NCI-H187 (cell line): ENCODE results near the gene C2orf15.
A peak's percentile ranks its signal among the peaks of the same experiment; 100 is the strongest.
"Not testable (repeated sequence)": the region's sequence is repeated elsewhere in the genome, so short reads cannot be mapped to it uniquely, and the experiment has no call there.

Experiments
- DNase-seq, 2 experiments: peaks; one replicate each; lab custom pipeline; 2025; lab: John Stamatoyannopoulos, UW

C2orf15 gene

GRCh38 chr2:99141110-99142108 is at the start of gene C2orf15:
C2orf15 (plus strand) TSS chr2:99141707; CDS start chr2:99150559, 8,852 bp downstream.
- peak; percentile 98 for DNase-seq

- no peak for DNase-seq
These were observed 44.8 kb upstream of the C2orf15 start for GRCh38 chr2:99096728-99097127.

- DNase-seq = no peak
These were observed 39.8 kb upstream of the C2orf15 start for GRCh38 chr2:99101697-99102096.

- DNase-seq = no peak
These were observed 37.5 kb upstream of the C2orf15 start for GRCh38 chr2:99104006-99104405.

- no peak for DNase-seq
These were observed 34.6 kb upstream of the C2orf15 start for GRCh38 chr2:99106913-99107312.

- no peak for DNase-seq
These were observed 30.3 kb upstream of the C2orf15 start for GRCh38 chr2:99111236-99111635.

- no peak for DNase-seq
These were observed 29.6 kb upstream of the C2orf15 start for GRCh38 chr2:99111945-99112344.

- no peak for DNase-seq
These were observed 28.9 kb upstream of the C2orf15 start for GRCh38 chr2:99112617-99113016.

- no peak for DNase-seq
These were observed 13.5 kb upstream of the C2orf15 start for GRCh38 chr2:99127981-99128380.

GRCh38 chr2:99135044-99135556 is 6.4 kb upstream of the C2orf15 start:
- not testable (repeated sequence) for DNase-seq

- DNase-seq = no peak
These were observed 2.5 kb upstream of the C2orf15 start for GRCh38 chr2:99139003-99139402.

GRCh38 chr2:99140056-99140859 is 1.2 kb upstream of the C2orf15 start:
- DNase-seq = no peak

- no peak for DNase-seq
These were observed 722 bp upstream of the C2orf15 start for GRCh38 chr2:99140860-99141109.

- DNase-seq = no peak
These were observed 9.2 kb downstream of the C2orf15 start for GRCh38 chr2:99150706-99151105.

- no peak for DNase-seq
These were observed 10.8 kb downstream of the C2orf15 start for GRCh38 chr2:99152199-99152895.

- peak in 1 of 2 experiments; percentile 4 for DNase-seq
These were observed 12.6 kb downstream of the C2orf15 start for GRCh38 chr2:99153921-99154604.

GRCh38 chr2:99154643-99155536 is 13.4 kb downstream of the C2orf15 start, which contains the start of the genes LIPT1 and TSGA10:
LIPT1 (plus strand) TSS chr2:99154967; CDS start chr2:99161958, 6,991 bp downstream.
TSGA10 (minus strand) TSS chr2:99154942; CDS start chr2:99109439, 45,503 bp downstream.
- peak; percentile 54 to 78 for DNase-seq

GRCh38 chr2:99156891-99157290 is 15.4 kb downstream of the C2orf15 start:
- DNase-seq = no peak

GRCh38 chr2:99158599-99158998 is 17.1 kb downstream of the C2orf15 start:
- no peak for DNase-seq

GRCh38 chr2:99159594-99159993 is 18.1 kb downstream of the C2orf15 start:
- DNase-seq = no peak
